ENCODE results near the gene SAMSN1.

Gene SAMSN1

GRCh38 chr21:14448784-14449183, 97.3 kb downstream of the SAMSN1 start:
- Histone ChIP-seq H3K4me3 (ENCODE audit: low read depth in 1 of 2, low read length in 2 of 2) (no peak overlapping the region), H3K36me3 (ENCODE audit: control insufficient read depth in 1 of 2, insufficient read depth in 2 of 2, low read length in 2 of 2) (no peaks in the 10 kb centered on the region), H3K4me1 (ENCODE audit: control insufficient read depth in 1 of 2, insufficient read depth in 2 of 2, low read length in 2 of 2) (no peaks in the 10 kb centered on the region), H3K9ac (ENCODE audit: low read depth in 1 of 2, low read length in 2 of 2) (no peak overlapping the region), H3K27ac (ENCODE audit: low read depth, low read length) (no peak overlapping the region), H3K9me3 (ENCODE audit: control insufficient read depth in 1 of 2, low read length in 2 of 2) (no peaks in the 10 kb centered on the region), H3K27me3 (ENCODE audit: control insufficient read depth in 1 of 2, insufficient read depth in 2 of 2, low read length in 2 of 2) (no peaks in the 10 kb centered on the region)

GRCh38 chr21:14438211-14438610, 107.9 kb downstream of the SAMSN1 start:
- Histone ChIP-seq H3K9me3 (ENCODE audit: control insufficient read depth in 1 of 2, low read length in 2 of 2) (peaks cover 0 to 4% of the 10 kb centered on the region in 2 donors), H3K4me3 (ENCODE audit: low read depth in 1 of 2, low read length in 2 of 2) (no peak overlapping the region), H3K4me1 (ENCODE audit: control insufficient read depth in 1 of 2, insufficient read depth in 2 of 2, low read length in 2 of 2) (no peaks in the 10 kb centered on the region), H3K36me3 (ENCODE audit: control insufficient read depth in 1 of 2, insufficient read depth in 2 of 2, low read length in 2 of 2) (no peaks in the 10 kb centered on the region), H3K9ac (ENCODE audit: low read depth in 1 of 2, low read length in 2 of 2) (no peak overlapping the region), H3K27me3 (ENCODE audit: control insufficient read depth in 1 of 2, insufficient read depth in 2 of 2, low read length in 2 of 2) (no peaks in the 10 kb centered on the region), H3K27ac (ENCODE audit: low read depth, low read length) (no peak overlapping the region)

- Histone ChIP-seq H3K27ac (ENCODE audit: low read depth, low read length) (no peak overlapping the region), H3K4me1 (ENCODE audit: control insufficient read depth in 1 of 2, insufficient read depth in 2 of 2, low read length in 2 of 2) (no peaks in the 10 kb centered on the region), H3K27me3 (ENCODE audit: control insufficient read depth in 1 of 2, insufficient read depth in 2 of 2, low read length in 2 of 2) (no peaks in the 10 kb centered on the region)
These were observed 110.7 kb downstream of the SAMSN1 start for GRCh38 chr21:14435423-14435822.

More at GRCh38 chr21:14435423-14435822, 110.7 kb downstream of the SAMSN1 start:
- Histone ChIP-seq H3K36me3 (ENCODE audit: control insufficient read depth in 1 of 2, insufficient read depth in 2 of 2, low read length in 2 of 2) (no peaks in the 10 kb centered on the region), H3K9ac (ENCODE audit: low read depth in 1 of 2, low read length in 2 of 2) (no peak overlapping the region), H3K9me3 (ENCODE audit: control insufficient read depth in 1 of 2, low read length in 2 of 2) (peaks cover 0 to 4% of the 10 kb centered on the region in 2 donors), H3K4me3 (ENCODE audit: low read depth in 1 of 2, low read length in 2 of 2) (no peak overlapping the region)

Data from duodenal mucosa (tissue), 2 donors.